DOHH2 (cell line): ENCODE measurements around the gene ARIH2.

Experiments
- CTCF ChIP-seq: fragments of 200-600 bp; sonication (generic); IDR thresholded peaks from one replicate; pipeline ENCODE4 v1.5.1; 2014; ENCODE audit warnings: antibody characterized with exemption, mild to moderate bottlenecking, low read depth, low read length; ENCODE audit not compliant: poor library complexity, severe bottlenecking
- EZH2phosphoT487 ChIP-seq: fragments of 200-600 bp; sonication (generic); IDR thresholded peaks from 2 replicates; pipeline ENCODE4 v1.6.1; 2017; ENCODE audit warnings: borderline replicate concordance, mild to moderate bottlenecking, antibody characterized with exemption, low read length, moderate library complexity, mixed read lengths

DNA sequence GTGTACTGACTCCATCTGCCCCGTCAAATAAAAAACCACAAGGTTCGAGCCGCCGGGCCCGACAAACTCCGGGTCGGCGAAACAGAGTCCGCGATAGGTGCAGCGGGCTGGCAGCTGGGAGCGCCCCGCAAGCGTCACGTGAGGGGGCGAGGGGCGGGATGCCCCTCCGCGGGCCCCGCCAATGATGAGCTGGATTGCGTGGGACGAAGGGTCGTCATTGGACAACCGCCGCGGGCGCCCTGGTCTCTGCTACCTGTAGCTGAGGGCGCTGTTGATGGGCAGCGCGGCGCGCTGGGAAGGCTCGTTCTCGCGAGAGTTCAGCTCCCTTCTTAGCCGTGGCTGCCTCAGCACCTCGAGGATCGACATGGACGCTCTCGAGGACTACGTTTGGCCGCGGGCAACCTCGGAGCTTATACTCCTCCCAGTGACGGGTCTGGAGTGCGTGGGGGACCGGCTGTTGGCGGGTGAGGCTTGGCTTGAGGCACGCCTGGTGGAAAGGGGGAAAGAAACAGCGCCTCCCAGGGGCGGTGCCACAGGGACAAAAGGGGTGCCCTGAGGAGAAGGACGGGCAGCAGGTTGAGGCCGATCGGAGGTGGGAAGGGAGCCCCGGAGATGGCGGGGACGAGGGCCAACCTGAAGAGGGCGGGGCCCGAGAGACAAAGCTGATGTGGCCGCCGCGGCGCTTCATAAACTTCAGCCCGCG is 88.6 kb downstream of the ARIH2 start, which contains the start of gene WDR6:
- TF ChIP-seq CTCF (peak; percentile 78), EZH2phosphoT487 (no peak)
